Prostate gland (tissue), 2 donors: ENCODE data around the gene HK1. TPM values are rescaled to one million over a fixed set of nuclear protein-coding genes. Genes with fewer than 3 reads are reported as not detected.
A peak's percentile ranks its signal among the peaks of the same experiment; 100 is the strongest.

Experiments used
- DNase-seq: peaks from one replicate; pipeline ENCODE4 v3.0.0-alpha.2; 2019; ENCODE audit warnings: low spot score
- H3K27ac ChIP-seq, 2 donors: fragments of 200-600 bp; sonication (generic); 2 replicates each; pipeline ENCODE4 v1.5.1; 2017 to 2019
- H3K27me3 ChIP-seq: fragments of 200-600 bp; sonication (generic); replicated peaks from 2 replicates; pipeline ENCODE4 v1.5.1; 2019; ENCODE audit not compliant: insufficient read depth
- H3K36me3 ChIP-seq, 2 donors: fragments of 200-600 bp; sonication (generic); 1 replicate in 1 of 2; 2 replicates in 1 of 2; pipeline versions ENCODE4 v1.5.1 to v1.8.1; 2017 to 2019
- H3K4me1 ChIP-seq: fragments of 200-600 bp; sonication (generic); replicated peaks from 2 replicates; pipeline ENCODE4 v1.5.1; 2019
- H3K4me3 ChIP-seq, 2 donors: fragments of 200-600 bp; sonication (generic); 2 replicates each; pipeline ENCODE4 v1.5.1; 2017 to 2019
- H3K9me3 ChIP-seq: fragments of 200-600 bp; sonication (generic); 2 replicates; pipeline ENCODE4 v1.5.1; 2017
- CTCF ChIP-seq, 4 experiments: fragments of 200-600 bp in 2 of 4; fragments of 450-650 bp in 2 of 4; sonication (generic) in 2 of 4; IDR thresholded peaks; 1 replicate in 3 of 4; 2 replicates in 1 of 4; pipeline ENCODE4 v1.5.1; 2016 to 2019; ENCODE audit warnings: antibody characterized with exemption in 4 of 4, mild to moderate bottlenecking in 2 of 4, moderate library complexity in 2 of 4
- POLR2A ChIP-seq: fragments of 450-650 bp; IDR thresholded peaks from one replicate; pipeline ENCODE4 v1.6.1; 2016; ENCODE audit warnings: antibody characterized with exemption, mild to moderate bottlenecking
- POLR2AphosphoS5 ChIP-seq: sonication (generic); formaldehyde crosslinking; IDR thresholded peaks from one replicate; pipeline ENCODE4 v1.6.1; 2017; ENCODE audit warnings: antibody characterized with exemption
- WGBS: methylation state at CpG from one replicate; pipeline ENCODE4 v1.1.5; 2018; 5-methylcytosine and 5-hydroxymethylcytosine counted together
- intact Hi-C: fragments of 100-400 bp; cut with DNase I; formaldehyde crosslinking; loops from one replicate; pipeline ENCODE4 v1.14.2; 2022
- total RNA-seq, 2 donors: library from RNA; depleted of rRNA; stranded (reverse); fragments of >200 nt; gene quantifications; one replicate each; pipeline ENCODE4 v1.1.0, GENCODE V29; 2016

Gene HK1
- total RNA-seq, 2 donors from 2014 or later: 67.8 to 134 TPM

- H3K27ac ChIP-seq: peak overlapping the region; percentile 77 to 86
- DNase-seq: no peak
- H3K36me3 ChIP-seq: no peaks in the 10 kb centered on the region
- H3K27me3 ChIP-seq: no peaks in the 10 kb centered on the region
- TF ChIP-seq POLR2A (no peak), CTCF (IDR thresholded peaks at IDR 0.05) (no peak), POLR2AphosphoS5 (no peak)
- no peak overlapping the region for H3K4me3 ChIP-seq
- intact Hi-C loops: loop anchor here (5.0 kb wide), 1 partner anchor 44 kb away; no protein-coding TSS in a partner anchor
- H3K4me1 ChIP-seq: peaks cover 21% of the 10 kb centered on the region
- WGBS: 82% methylated on average over 2 of the region's 2 CpGs
- H3K9me3 ChIP-seq: no peaks in the 10 kb centered on the region
Measured at GRCh38 chr10:69361303-69361614, 83.0 kb downstream of the HK1 start.

- Histone ChIP-seq H3K4me3 (no peak overlapping the region), H3K9me3 (no peaks in the 10 kb centered on the region), H3K4me1 (peaks cover 31% of the 10 kb centered on the region), H3K27me3 (no peaks in the 10 kb centered on the region), H3K27ac (peak overlapping the region; percentile 77 to 86), H3K36me3 (no peaks in the 10 kb centered on the region)
- DNase-seq: peak; percentile 65
- 46% methylated on average over 13 of the region's 13 CpGs for WGBS
- no peak for TF ChIP-seq POLR2AphosphoS5
- no peak for TF ChIP-seq CTCF (IDR thresholded peaks at IDR 0.05)
- no peak for TF ChIP-seq POLR2A
- intact Hi-C loops: loop anchor here (5.0 kb wide), 1 partner anchor 45 kb away; no protein-coding TSS in a partner anchor
Measured at GRCh38 chr10:69362471-69362954, 84.2 kb downstream of the HK1 start.

GRCh38 chr10:69363666-69364065 lies 85.4 kb downstream of the HK1 start:
- 84% methylated on average over 5 of the region's 5 CpGs for WGBS
- intact Hi-C loops: loop anchor here (5.0 kb wide), 1 partner anchor 46 kb away; no protein-coding TSS in a partner anchor

GRCh38 chr10:69364232-69364940 lies 86.1 kb downstream of the HK1 start:
- Histone ChIP-seq H3K4me3 (no peak overlapping the region), H3K9me3 (no peaks in the 10 kb centered on the region), H3K4me1 (peaks cover 31% of the 10 kb centered on the region), H3K36me3 (peaks cover 0 to 4% of the 10 kb centered on the region in 2 donors), H3K27me3 (no peaks in the 10 kb centered on the region), H3K27ac (peak overlapping the region in 1 of 2 donors; percentile 86)
- TF ChIP-seq POLR2AphosphoS5: no peak
- intact Hi-C loops: loop anchor here (5.0 kb wide), 1 partner anchor 47 kb away; no protein-coding TSS in a partner anchor
- 84% methylated on average over 9 of the region's 9 CpGs for WGBS
- no peak for DNase-seq

More at GRCh38 chr10:69363666-69364065, 85.4 kb downstream of the HK1 start:
- Histone ChIP-seq H3K27me3 (no peaks in the 10 kb centered on the region), H3K9me3 (no peaks in the 10 kb centered on the region), H3K4me1 (peaks cover 31% of the 10 kb centered on the region), H3K36me3 (peaks cover 0 to 3% of the 10 kb centered on the region in 2 donors), H3K27ac (peak overlapping the region; percentile 77 to 86), H3K4me3 (no peak overlapping the region)
- DNase-seq: no peak
- no peak for TF ChIP-seq CTCF (IDR thresholded peaks at IDR 0.05)
- no peak for TF ChIP-seq POLR2A
- no peak for TF ChIP-seq POLR2AphosphoS5

GRCh38 chr10:69366738-69367137 lies 88.4 kb downstream of the HK1 start:
- Histone ChIP-seq H3K27ac (peak overlapping the region; percentile 44 to 86), H3K9me3 (no peaks in the 10 kb centered on the region), H3K27me3 (no peaks in the 10 kb centered on the region), H3K36me3 (peaks cover 0 to 4% of the 10 kb centered on the region in 2 donors), H3K4me3 (no peak overlapping the region), H3K4me1 (peaks cover 13% of the 10 kb centered on the region)
- TF ChIP-seq POLR2AphosphoS5 (peak; percentile 78), CTCF (IDR thresholded peaks at IDR 0.05) (no peak)
- intact Hi-C loops: no loop called here
- 47% methylated on average over 5 of the region's 5 CpGs for WGBS
- peak; percentile 50 for DNase-seq
